Measurements from ENCODE around the gene REXO1.

The REXO1 gene

DNA sequence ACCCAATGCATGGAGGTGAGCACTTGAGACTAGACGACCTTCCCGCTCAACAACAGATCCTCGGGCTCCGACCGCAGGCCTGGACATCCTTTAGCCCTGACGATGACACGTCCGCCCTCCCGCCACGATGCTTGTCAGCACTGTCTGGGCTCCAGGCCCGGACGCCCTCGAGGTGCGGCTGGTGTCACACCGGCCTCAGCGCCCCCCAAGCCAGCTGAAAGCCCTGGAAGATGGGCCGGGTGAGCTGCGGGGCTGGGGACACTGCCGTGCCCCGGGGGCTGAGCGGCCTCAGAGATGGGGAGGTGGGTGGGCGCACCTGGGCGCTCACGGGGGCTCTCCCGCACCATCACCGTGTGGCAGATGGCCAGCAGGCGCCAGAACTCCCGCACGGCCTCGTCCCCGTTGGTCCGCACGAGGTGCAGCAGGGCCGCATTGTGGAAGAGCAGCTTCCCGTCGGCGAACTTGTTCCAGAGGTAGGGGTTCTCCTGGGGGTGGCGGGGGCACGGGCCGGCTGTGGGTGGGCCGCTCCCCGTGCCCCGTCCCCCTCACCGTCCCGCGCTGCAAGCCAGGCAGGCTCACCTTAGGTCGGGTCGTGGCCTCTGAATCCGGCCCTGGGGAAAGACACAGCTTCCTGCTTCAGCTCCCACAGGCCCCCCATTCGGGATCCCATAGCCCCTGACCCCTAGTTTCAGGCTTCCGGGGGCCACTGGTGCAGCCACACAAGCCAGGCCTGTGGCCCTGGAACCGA is 51.7 kb downstream of the REXO1 start:
- in situ Hi-C loops (cut with MboI; ENCODE audit: low sequenced_read_pairs, unreplicated experiment), result no loop called here
- TF ChIP-seq, protein P1, sequence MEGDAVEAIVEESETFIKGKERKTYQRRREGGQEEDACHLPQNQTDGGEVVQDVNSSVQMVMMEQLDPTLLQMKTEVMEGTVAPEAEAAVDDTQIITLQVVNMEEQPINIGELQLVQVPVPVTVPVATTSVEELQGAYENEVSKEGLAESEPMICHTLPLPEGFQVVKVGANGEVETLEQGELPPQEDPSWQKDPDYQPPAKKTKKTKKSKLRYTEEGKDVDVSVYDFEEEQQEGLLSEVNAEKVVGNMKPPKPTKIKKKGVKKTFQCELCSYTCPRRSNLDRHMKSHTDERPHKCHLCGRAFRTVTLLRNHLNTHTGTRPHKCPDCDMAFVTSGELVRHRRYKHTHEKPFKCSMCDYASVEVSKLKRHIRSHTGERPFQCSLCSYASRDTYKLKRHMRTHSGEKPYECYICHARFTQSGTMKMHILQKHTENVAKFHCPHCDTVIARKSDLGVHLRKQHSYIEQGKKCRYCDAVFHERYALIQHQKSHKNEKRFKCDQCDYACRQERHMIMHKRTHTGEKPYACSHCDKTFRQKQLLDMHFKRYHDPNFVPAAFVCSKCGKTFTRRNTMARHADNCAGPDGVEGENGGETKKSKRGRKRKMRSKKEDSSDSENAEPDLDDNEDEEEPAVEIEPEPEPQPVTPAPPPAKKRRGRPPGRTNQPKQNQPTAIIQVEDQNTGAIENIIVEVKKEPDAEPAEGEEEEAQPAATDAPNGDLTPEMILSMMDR (IDR thresholded peaks at IDR 0.05; ENCODE audit: borderline replicate concordance, control extremely low read depth, extremely low read depth, insufficient read depth, missing control alignments), result no peak
- no peak for DNase-seq (ENCODE audit: low spot score)

DNA sequence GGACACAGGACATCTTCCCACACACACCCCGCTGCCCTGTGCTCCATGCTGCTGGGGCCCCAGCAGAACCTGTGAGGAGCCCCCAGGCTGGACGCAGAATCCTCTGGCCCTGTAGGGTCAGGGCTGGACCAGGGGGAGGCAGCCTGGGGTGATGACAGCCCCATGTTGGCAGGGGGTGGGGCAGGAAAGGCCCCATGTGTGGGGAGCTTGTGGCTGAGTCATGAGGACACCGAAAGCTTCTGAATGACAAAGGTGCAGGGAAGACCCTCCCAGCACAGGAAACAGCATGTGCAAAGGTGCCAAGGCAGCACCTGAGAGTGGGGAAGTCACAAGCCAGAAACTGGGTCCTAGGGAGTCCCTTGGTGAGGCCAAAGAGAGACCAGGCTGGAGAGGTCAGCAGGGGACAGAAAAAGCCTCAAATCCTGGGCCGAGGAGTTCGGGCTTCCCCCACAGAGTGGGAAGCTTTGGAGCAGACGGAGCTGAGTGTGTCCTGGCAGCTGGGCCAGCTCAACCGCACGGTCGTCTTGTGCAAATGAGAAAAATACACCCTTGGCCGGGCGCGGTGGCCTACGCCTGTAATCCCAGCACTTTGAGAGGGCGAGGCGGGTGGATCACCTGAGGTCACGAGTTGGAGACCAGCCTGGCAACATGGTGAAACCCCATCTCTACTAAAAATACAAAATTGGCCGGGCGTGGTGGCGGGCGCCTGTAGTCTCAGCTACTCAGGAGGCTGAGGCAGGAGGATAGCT is 53.7 kb downstream of the REXO1 start:
- in situ Hi-C loops (cut with MboI; ENCODE audit: low sequenced_read_pairs, unreplicated experiment), result no loop called here
- DNase-seq (ENCODE audit: low spot score), result no peak
- TF ChIP-seq, protein P1 (IDR thresholded peaks at IDR 0.05; ENCODE audit: borderline replicate concordance, control extremely low read depth, extremely low read depth, insufficient read depth, missing control alignments), result no peak

DNA sequence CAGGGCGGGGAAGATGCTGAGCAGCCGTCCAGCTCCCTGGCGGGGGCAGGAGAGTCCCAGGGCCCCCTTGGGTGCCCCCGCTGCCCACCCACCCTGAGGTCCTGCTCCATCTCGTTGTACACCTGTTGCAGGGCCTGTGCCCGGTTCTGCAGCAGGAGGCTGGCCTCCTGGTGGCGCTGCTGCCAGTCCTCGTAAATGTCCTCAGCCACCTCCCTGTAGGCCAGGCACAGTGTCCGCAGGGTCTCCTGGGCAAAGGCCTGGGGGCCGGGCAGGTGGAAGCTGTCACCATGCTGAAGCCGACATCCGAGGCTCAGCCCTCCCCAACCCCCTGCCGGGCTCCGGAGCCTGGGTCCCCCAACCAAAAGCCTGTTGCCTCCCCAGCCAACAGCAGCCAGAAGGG is 56.4 kb downstream of the REXO1 start:
- TF ChIP-seq, protein P1 (IDR thresholded peaks at IDR 0.05; ENCODE audit: borderline replicate concordance, control extremely low read depth, extremely low read depth, insufficient read depth, missing control alignments), result no peak
- in situ Hi-C loops (cut with MboI; ENCODE audit: low sequenced_read_pairs, unreplicated experiment), result no loop called here
- DNase-seq (ENCODE audit: low spot score), result no peak

DNA sequence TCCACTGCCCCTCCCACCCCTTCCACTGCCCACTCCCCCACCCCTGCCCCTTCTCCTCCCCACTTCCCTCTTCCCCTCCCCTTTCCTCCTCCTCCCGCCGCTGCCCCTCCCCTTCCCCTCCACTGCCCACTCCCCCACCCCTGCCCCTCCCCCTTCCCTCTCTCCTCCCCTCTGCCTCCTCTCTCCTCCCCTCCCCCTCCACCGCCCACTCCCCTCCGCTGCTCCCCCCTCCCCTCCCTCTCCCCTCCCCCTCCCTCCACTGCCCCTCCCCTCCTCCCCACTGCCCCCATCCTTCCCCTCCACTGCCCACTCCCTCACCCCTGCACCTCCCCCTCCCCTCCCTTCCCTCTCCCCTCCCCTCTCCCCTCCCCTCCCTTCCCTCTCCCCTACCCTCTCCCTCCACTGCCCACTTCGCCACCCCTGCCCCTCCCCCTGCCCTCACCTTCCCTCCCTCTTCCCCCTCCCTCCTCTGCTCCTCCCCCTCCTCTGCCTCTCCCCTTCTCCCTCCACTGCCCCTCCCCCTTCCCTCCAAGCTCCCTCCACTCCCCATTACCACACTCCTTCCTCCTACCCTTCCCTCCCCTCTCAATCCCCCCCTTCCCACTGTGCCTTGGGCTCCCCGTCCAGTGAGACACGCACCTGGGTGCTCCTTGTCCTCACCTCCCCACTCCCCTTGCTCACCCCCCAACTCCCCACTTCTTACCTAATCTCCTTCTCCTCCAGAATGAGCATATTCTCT is 58.1 kb downstream of the REXO1 start:
- TF ChIP-seq, protein P1 (IDR thresholded peaks at IDR 0.05; ENCODE audit: borderline replicate concordance, control extremely low read depth, extremely low read depth, insufficient read depth, missing control alignments), result no peak
- DNase-seq (ENCODE audit: low spot score), result no peak
- in situ Hi-C loops (cut with MboI; ENCODE audit: low sequenced_read_pairs, unreplicated experiment), result no loop called here

DNA sequence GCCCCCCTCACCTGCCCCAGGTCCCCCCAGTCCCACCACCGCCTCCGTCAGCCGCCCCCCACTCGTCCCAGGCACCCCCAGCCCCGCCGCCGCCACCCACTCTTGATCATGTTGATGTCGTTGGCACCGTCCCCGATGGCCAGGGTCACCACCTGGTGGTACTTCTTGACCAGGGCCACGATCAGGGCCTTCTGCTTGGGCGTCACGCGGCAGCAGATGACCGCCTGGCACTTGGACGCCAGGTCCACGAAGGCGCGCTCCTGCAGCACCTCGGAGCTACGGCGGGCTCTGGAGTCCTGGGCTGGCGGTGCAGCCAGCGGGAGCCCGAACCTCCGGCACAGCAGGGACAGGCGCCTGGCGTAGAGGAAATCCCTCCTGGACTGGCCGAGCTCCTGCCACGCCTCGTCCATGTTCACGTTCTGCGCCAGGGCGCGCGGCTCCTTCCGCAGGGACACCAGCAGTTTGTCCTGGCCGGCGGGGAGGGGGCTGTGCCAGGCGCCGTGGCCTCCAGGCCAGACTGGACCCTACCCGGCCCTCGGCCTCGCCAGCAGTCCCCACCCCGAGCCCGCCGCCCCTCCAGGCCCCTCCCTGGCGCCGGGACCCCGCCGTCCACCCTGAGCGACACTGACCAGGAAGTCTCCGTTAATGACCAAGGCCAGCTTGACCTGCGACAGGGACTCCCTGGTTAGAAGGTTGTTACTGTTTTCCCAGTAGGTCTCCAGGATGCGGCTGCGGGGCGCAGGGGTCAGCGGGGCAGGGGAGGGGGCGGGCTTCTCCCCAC is 58.8 kb downstream of the REXO1 start:
- in situ Hi-C loops (cut with MboI; ENCODE audit: low sequenced_read_pairs, unreplicated experiment), result no loop called here
- TF ChIP-seq, protein P1 (IDR thresholded peaks at IDR 0.05; ENCODE audit: borderline replicate concordance, control extremely low read depth, extremely low read depth, insufficient read depth, missing control alignments), result no peak
- DNase-seq (ENCODE audit: low spot score), result no peak

DNA sequence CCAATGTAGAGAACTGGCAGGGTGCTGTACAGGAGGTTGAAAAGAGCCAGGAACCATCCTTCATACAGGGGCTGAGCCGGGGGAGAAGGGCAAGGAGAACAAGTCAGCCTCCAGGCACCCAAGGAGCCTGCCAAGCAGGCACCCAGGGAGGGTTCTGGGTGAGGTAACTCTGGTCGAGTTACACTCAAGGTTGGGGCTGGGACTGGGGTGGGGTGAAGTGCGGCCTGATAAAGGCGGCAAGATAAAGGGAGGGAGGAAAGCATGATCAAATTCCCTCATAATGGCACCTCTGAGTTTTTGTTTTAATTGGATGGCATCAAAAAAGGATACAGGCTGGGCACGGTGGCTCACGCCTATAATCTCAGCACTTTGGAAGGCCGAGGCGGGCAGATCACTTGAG is 61.2 kb downstream of the REXO1 start:
- in situ Hi-C loops (cut with MboI; ENCODE audit: low sequenced_read_pairs, unreplicated experiment), result no loop called here
- no peak for DNase-seq (ENCODE audit: low spot score)
- TF ChIP-seq, protein P1 (IDR thresholded peaks at IDR 0.05; ENCODE audit: borderline replicate concordance, control extremely low read depth, extremely low read depth, insufficient read depth, missing control alignments), result no peak
